Astrocyte of the cerebellum (primary cell): ENCODE measurements around the gene FAM149A.

Experiments
- DNase-seq: peaks from one replicate; pipeline ENCODE4 v3.0.0-alpha.2; 2011; ENCODE audit warnings: low read depth
- H3K4me3 ChIP-seq: 2 replicates; pipeline ENCODE4 v1.5.1; 2011; ENCODE audit warnings: mild to moderate bottlenecking, low read depth, low read length, moderate library complexity
- in situ Hi-C: cut with HindIII; loops from 2 replicates; pipeline ENCODE4 v1.10.0; 2017; ENCODE audit warnings: low sequenced_read_pairs
- TF ChIP-seq, protein P1 (sequence below): IDR thresholded peaks from 2 replicates; pipeline ENCODE4 v1.5.1; 2012; ENCODE audit warnings: low read length, low read depth, moderate library complexity, mild to moderate bottlenecking; ENCODE audit errors: missing control alignments

The FAM149A gene

DNA sequence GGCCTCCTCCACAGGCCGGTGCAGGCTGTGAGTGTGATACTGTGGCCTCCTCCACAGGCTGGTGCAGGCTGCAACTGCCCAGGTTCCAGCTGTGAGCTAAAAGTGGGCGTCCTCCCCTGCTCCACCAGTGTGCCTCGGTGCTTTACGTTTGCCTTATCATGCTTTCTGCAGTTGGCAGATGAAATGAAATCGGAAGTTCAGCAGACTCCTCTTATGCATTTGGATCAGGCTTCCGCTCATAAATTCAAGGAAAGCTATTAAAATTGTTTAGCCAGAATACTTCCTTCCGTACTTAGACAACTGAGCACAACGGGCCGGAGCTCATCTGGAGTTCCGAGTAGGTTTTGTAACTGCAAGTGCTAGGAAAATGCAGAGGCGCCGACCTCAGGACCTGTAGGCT is 98.9 kb downstream of the FAM149A start:
- TF ChIP-seq, protein P1, sequence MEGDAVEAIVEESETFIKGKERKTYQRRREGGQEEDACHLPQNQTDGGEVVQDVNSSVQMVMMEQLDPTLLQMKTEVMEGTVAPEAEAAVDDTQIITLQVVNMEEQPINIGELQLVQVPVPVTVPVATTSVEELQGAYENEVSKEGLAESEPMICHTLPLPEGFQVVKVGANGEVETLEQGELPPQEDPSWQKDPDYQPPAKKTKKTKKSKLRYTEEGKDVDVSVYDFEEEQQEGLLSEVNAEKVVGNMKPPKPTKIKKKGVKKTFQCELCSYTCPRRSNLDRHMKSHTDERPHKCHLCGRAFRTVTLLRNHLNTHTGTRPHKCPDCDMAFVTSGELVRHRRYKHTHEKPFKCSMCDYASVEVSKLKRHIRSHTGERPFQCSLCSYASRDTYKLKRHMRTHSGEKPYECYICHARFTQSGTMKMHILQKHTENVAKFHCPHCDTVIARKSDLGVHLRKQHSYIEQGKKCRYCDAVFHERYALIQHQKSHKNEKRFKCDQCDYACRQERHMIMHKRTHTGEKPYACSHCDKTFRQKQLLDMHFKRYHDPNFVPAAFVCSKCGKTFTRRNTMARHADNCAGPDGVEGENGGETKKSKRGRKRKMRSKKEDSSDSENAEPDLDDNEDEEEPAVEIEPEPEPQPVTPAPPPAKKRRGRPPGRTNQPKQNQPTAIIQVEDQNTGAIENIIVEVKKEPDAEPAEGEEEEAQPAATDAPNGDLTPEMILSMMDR, result no peak
- DNase-seq, result no peak
- in situ Hi-C loops, result no loop called here
- no peak overlapping the region for H3K4me3 ChIP-seq

GRCh38 chr4:186204103-186204559 is 99.6 kb downstream of the FAM149A start:
- TF ChIP-seq, protein P1, result no peak
- no peak for DNase-seq
- no peak overlapping the region for H3K4me3 ChIP-seq
- in situ Hi-C loops, result no loop called here

DNA sequence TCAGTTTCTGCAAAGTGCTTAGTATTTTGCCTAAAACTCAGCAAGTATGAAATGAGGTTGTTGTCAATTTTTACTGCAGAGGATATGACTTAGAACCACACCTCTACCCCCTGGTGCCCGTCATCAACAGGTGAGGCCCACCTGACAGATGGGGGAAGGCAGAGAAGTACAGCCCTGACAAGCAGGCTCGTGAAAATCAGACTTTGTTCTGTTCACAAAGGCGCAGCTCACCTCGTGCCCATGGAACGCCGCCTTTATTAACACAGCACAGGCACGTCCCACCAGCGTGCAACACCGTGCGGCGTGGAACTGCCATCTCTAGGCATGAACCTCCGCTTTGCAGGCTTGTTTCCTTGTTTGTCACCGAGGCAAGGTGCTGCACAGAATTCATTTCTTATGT is 100.2 kb downstream of the FAM149A start:
- in situ Hi-C loops, result no loop called here
- TF ChIP-seq, protein P1, result no peak
- H3K4me3 ChIP-seq, result no peak overlapping the region
- no peak for DNase-seq

- DNase-seq, result no peak
- no peak overlapping the region for H3K4me3 ChIP-seq
- TF ChIP-seq, protein P1, result no peak
- in situ Hi-C loops, result no loop called here
Observed at GRCh38 chr4:186205156-186205555, 100.7 kb downstream of the FAM149A start.

DNA sequence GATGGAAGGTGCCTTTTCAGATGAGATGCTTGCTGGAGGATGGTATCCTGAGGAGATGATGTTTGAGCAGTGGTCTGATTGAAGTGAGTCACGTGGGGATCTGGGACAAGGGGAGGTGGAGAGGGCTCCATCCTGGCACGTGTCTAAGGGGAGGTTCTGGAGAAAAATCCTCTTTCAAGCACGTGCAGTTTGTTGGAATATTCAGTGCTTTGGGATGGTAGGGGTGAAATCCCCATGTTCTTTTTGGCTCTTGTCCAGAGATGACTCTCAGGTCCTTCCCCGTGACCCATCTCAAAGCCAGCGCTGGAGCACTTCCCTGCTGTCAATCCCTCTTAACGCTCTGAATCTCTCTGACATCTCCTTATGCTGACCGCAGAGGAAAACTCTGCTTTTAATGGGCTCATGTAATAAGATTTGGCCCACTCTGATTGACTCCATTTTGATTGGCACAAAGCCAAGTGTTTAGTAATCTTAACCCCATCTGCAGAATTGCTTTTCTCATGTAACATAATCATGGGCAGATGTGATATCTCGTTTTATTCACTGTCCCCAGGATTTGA is 112.0 kb downstream of the FAM149A start:
- in situ Hi-C loops, result no loop called here
- TF ChIP-seq, protein P1, result no peak
- DNase-seq, result no peak
- H3K4me3 ChIP-seq, result no peak overlapping the region

DNA sequence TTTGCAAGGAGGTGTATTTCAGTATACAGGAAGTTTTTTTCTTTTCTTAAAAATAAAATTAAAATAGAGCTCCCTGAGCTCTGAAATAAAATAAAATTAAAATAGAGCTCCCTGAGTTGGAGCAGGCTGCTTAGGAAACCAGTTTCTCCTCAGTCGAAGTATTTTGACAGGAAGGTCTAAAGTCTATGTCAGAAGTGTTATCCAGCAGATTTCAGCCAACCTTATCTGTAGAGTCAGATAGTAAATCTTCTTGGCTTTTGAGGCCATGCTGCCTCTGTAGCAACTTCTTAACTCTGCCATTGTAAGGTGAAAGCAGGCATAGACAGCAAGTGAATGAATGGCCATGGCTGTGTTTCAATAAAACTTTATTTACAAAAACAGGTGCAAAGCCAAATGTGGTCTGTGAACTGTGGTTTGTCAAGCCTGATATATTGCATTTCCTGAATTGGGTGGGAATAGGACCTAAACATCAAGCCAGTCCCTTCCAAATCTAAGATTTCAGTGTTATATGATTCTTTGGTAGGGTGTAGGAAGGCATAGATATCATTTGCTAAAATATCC is 113.3 kb downstream of the FAM149A start:
- no peak for DNase-seq
- TF ChIP-seq, protein P1, result no peak
- in situ Hi-C loops, result no loop called here
- H3K4me3 ChIP-seq, result no peak overlapping the region
